Natural killer cell (primary cell): ENCODE measurements around the gene CHMP3. TPM values are rescaled to one million over a fixed set of nuclear protein-coding genes. Genes with fewer than 3 reads are reported as not detected.
"Not testable (repeated sequence)": the region's sequence is repeated elsewhere in the genome, so short reads cannot be mapped to it uniquely, and the experiment has no call there.

Experiments used
- ATAC-seq, 3 donors: fragments of 150-1000 bp in 2 of 3; fragments of 200-7000 bp in 1 of 3; cut with Tn5 transposase; 1 replicate in 1 of 3; 2 replicates in 2 of 3; pipeline ENCODE4 v1.10.0; 2021; ENCODE audit warnings: mild to moderate bottlenecking in 2 of 3, moderate library complexity in 2 of 3
- DNase-seq, 2 donors: peaks; one replicate each; pipeline versions ENCODE4 v3.0.0 to v3.0.0-alpha.2; 2013 to 2021; ENCODE audit warnings: mixed read lengths in 1 of 2
- H3K27ac ChIP-seq: one replicate; pipeline ENCODE4 v1.5.1; 2013; ENCODE audit warnings: mild to moderate bottlenecking, low read length
- H3K27me3 ChIP-seq: one replicate; pipeline ENCODE4 v1.6.1; 2013; ENCODE audit warnings: low read length; ENCODE audit not compliant: control insufficient read depth, insufficient read depth
- H3K36me3 ChIP-seq: one replicate; pipeline ENCODE4 v1.6.1; 2013; ENCODE audit warnings: low read length; ENCODE audit not compliant: control insufficient read depth, insufficient read depth
- H3K4me1 ChIP-seq: one replicate; pipeline ENCODE4 v1.6.1; 2013; ENCODE audit warnings: low read length; ENCODE audit not compliant: control insufficient read depth, insufficient read depth
- H3K4me3 ChIP-seq: one replicate; pipeline ENCODE4 v1.5.1; 2013; ENCODE audit warnings: low read length
- H3K9me3 ChIP-seq: one replicate; pipeline ENCODE4 v1.6.1; 2013; ENCODE audit warnings: low read length; ENCODE audit not compliant: control insufficient read depth, insufficient read depth
- H3K27ac Mint-ChIP-seq, 2 donors: one replicate each; pipeline ENCODE4 v1.8.0; 2022; ENCODE audit warnings: mild to moderate bottlenecking in 2 of 2, mixed read lengths in 2 of 2, moderate library complexity in 1 of 2
- H3K27me3 Mint-ChIP-seq, 2 donors: one replicate each; pipeline ENCODE4 v1.8.0; 2022; ENCODE audit warnings: low read depth in 2 of 2, mixed read lengths in 2 of 2
- H3K36me3 Mint-ChIP-seq: one replicate; pipeline ENCODE4 v1.8.0; 2022; ENCODE audit warnings: mixed read lengths
- H3K4me1 Mint-ChIP-seq, 2 donors: one replicate each; pipeline ENCODE4 v1.8.0; 2022; ENCODE audit warnings: mixed read lengths in 2 of 2
- H3K4me3 Mint-ChIP-seq: one replicate; pipeline ENCODE4 v1.8.0; 2022; ENCODE audit warnings: mild to moderate bottlenecking, moderate library complexity, mixed read lengths
- H3K9me3 Mint-ChIP-seq, 2 donors: one replicate each; pipeline ENCODE4 v1.8.0; 2022; ENCODE audit warnings: mixed read lengths in 2 of 2
- WGBS: methylation state at CpG from one replicate; pipeline ENCODE4 v1.1.7; 2013; ENCODE audit warnings: missing lambda C conversion rate; ENCODE audit not compliant: insufficient coverage; 5-methylcytosine and 5-hydroxymethylcytosine counted together
- intact Hi-C: fragments of 100-400 bp; cut with micrococcal nuclease; formaldehyde crosslinking; loops from one replicate; pipeline ENCODE4 v1.14.2; 2022
- total RNA-seq, 4 donors: library from RNA; stranded (reverse); fragments of 120-200 nt in 1 of 4; gene quantifications; one replicate each; pipeline versions ENCODE4 v1.2.3 to v1.2.4, GENCODE V29; 2013 to 2022
- TF ChIP-seq, protein P1 (sequence below): fragments of 200-600 bp; IDR thresholded peaks from one replicate; pipeline ENCODE4 v1.8.0; 2022; ENCODE audit warnings: antibody characterized with exemption

The CHMP3 gene
- total RNA-seq, 3 donors from 2014 or later (not counting 1 experiment from before 2014, with no cell fraction given), result 47.4 to 50.3 (median 49.3) TPM

DNA sequence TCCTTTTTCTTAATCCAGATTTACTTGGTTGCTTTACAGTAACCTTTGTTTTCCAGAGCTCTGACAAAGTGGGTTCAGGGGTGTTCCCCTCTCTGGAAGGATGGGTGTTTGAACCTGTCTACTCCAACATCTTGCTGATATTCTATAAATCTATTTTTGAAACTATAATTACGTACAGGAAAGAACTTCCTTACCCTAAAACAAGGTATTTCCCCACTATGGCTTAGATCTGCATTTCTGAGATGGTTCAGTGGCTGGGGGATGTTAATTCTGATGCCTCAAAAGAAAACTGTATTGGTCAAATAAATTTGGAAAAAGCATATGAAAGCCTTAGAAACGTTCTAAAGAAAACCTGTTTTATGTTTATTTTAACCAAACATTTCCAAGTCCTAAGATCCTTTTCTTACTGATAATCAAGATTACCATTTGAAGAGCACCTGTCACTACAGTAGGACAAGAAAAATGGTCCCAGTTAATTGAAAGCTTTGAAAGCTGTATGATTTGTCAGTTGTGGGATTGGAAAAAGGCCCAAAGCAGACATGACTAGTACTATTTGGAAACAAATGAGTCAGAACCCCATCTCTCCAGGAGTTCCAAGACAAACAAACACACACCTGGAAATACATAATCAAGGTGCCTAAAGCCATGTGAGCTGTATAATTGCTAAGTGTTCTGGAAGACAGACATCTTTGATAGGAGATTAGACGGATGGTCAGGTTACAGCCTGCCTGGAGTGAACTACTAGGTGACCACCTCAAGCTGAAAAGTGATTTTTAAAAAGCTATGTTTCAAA, 64.6 kb downstream of the CHMP3 start:
- peaks cover 42% of the 10 kb centered on the region for H3K36me3 ChIP-seq
- no peak overlapping the region for H3K4me3 Mint-ChIP-seq
- peaks cover 16% of the 10 kb centered on the region for H3K9me3 ChIP-seq

DNA sequence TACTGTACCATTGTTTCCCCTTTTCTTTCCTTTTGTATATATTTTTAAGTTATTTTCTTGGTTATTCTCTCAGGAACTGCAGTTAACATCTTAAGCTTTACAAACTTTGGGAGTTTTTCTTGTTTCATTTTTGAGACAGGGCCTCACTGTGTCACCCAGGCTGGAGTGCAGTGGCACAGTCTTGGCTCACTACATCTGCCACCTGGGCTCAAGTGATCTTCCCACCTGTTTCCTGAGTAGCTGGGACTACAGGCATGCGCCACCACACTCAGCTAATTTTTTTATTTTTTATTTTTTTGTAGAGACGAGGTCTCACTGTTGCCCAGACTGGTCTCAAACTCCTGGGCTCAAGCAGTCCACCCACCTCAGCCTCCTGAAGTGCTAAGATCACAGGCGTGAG, 66.9 kb downstream of the CHMP3 start:
- Mint-ChIP-seq H3K4me1 (peaks cover 23 to 25% of the 10 kb centered on the region in 2 donors), H3K36me3 (peaks cover 26% of the 10 kb centered on the region), H3K27ac (peak overlapping the region; percentile 1 to 60)
- ATAC-seq, H3K4me3 Mint-ChIP-seq, H3K27me3 ChIP-seq, DNase-seq, intact Hi-C loops, H3K4me3 ChIP-seq, H3K27me3 Mint-ChIP-seq, H3K9me3 Mint-ChIP-seq, H3K4me1 ChIP-seq, H3K27ac ChIP-seq: not testable (repeated sequence)
- Histone ChIP-seq H3K9me3 (peaks cover 13% of the 10 kb centered on the region), H3K36me3 (peaks cover 57% of the 10 kb centered on the region)
- WGBS, result 62% methylated on average over 3 of the region's 3 CpGs

More for the DNA sequence above, 64.6 kb downstream of the CHMP3 start:
- Histone ChIP-seq H3K4me3 (no peak overlapping the region), H3K27me3 (no peaks in the 10 kb centered on the region), H3K4me1 (no peaks in the 10 kb centered on the region), H3K27ac (no peak overlapping the region)
- Mint-ChIP-seq H3K27me3 (no peaks in the 10 kb centered on the region), H3K27ac (peak overlapping the region; percentile 60), H3K4me1 (peaks cover 21 to 26% of the 10 kb centered on the region in 2 donors), H3K9me3 (peaks cover 0 to 6% of the 10 kb centered on the region in 2 donors), H3K36me3 (peaks cover 23% of the 10 kb centered on the region)
- 100% methylated on average over 1 of the region's 3 CpGs for WGBS
- DNase-seq, result no peak
- ATAC-seq, result no peak
- TF ChIP-seq, protein P1, sequence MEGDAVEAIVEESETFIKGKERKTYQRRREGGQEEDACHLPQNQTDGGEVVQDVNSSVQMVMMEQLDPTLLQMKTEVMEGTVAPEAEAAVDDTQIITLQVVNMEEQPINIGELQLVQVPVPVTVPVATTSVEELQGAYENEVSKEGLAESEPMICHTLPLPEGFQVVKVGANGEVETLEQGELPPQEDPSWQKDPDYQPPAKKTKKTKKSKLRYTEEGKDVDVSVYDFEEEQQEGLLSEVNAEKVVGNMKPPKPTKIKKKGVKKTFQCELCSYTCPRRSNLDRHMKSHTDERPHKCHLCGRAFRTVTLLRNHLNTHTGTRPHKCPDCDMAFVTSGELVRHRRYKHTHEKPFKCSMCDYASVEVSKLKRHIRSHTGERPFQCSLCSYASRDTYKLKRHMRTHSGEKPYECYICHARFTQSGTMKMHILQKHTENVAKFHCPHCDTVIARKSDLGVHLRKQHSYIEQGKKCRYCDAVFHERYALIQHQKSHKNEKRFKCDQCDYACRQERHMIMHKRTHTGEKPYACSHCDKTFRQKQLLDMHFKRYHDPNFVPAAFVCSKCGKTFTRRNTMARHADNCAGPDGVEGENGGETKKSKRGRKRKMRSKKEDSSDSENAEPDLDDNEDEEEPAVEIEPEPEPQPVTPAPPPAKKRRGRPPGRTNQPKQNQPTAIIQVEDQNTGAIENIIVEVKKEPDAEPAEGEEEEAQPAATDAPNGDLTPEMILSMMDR, result no peak
- intact Hi-C loops, result no loop called here

DNA sequence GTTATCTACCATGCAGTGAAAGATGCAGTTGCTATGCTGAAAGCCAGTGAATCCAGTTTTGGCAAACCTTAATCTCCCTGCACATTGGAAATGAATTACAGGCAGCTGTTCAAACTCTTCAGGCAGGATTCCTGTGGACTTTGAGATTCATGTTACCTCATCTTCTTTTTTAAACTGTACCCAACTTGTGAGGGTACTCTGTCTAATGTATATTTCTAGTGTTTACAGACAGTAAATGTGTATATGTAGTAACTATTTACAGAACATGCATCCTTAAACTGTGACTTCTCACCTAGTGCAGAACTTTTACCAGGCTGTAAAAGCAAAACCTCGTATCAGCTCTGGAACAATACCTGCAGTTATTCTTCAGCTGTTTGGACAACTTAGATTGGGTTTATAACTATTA, 71.2 kb downstream of the CHMP3 start:
- H3K27me3 Mint-ChIP-seq, result no peaks in the 10 kb centered on the region
- TF ChIP-seq, protein P1, result no peak
- H3K4me1 Mint-ChIP-seq, result peaks cover 17 to 22% of the 10 kb centered on the region in 2 donors
- no peak for DNase-seq
- intact Hi-C loops, result no loop called here
- no peaks in the 10 kb centered on the region for H3K9me3 ChIP-seq
- H3K27ac Mint-ChIP-seq, result peak overlapping the region; percentile 27 to 29
- H3K27me3 ChIP-seq, result no peaks in the 10 kb centered on the region
- H3K4me1 ChIP-seq, result no peaks in the 10 kb centered on the region
- H3K4me3 Mint-ChIP-seq, result no peak overlapping the region
- H3K36me3 Mint-ChIP-seq, result peaks cover 22% of the 10 kb centered on the region
- no peak for ATAC-seq
- no peak overlapping the region for H3K27ac ChIP-seq
- WGBS, result 94% methylated on average over 1 of the region's 1 CpG
- H3K9me3 Mint-ChIP-seq, result no peaks in the 10 kb centered on the region
- H3K4me3 ChIP-seq, result no peak overlapping the region
- peaks cover 79% of the 10 kb centered on the region for H3K36me3 ChIP-seq

DNA sequence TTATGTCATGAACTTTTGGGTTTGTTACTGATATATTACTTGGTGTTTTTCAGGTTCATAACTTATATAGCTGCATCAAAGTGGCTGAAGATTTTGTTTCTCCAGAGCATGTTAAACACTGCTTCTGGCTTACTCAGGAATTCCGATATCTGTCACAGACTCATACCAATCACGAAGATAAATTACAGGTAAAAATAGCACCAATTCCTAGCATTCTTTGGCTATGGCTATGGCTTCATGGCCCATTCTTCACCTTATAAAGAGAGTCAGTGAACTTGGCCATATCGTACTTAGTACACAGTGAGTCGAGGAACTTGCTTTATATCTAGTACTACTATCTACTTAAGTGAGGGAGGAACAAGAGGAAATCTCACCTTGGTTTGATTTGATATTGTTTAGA, 72.2 kb downstream of the CHMP3 start:
- ATAC-seq, result no peak
- WGBS, result 90% methylated on average over 3 of the region's 4 CpGs
- no peak for DNase-seq
- no peak overlapping the region for H3K4me3 Mint-ChIP-seq
- peaks cover 18 to 20% of the 10 kb centered on the region in 2 donors for H3K4me1 Mint-ChIP-seq
- H3K27me3 ChIP-seq, result no peaks in the 10 kb centered on the region
- H3K36me3 Mint-ChIP-seq, result peaks cover 28% of the 10 kb centered on the region
- H3K4me1 ChIP-seq, result no peaks in the 10 kb centered on the region
- no peak overlapping the region for H3K4me3 ChIP-seq
- H3K9me3 Mint-ChIP-seq, result no peaks in the 10 kb centered on the region
- no peaks in the 10 kb centered on the region for H3K9me3 ChIP-seq
- TF ChIP-seq, protein P1, result no peak
- H3K27ac Mint-ChIP-seq, result peak overlapping the region; percentile 27 to 29
- intact Hi-C loops, result no loop called here
- no peaks in the 10 kb centered on the region for H3K27me3 Mint-ChIP-seq
- H3K36me3 ChIP-seq, result peaks cover 86% of the 10 kb centered on the region
- H3K27ac ChIP-seq, result no peak overlapping the region
